ENCODE data around the gene SSTR4. TPM values are rescaled to one million over a fixed set of nuclear protein-coding genes. Genes with fewer than 3 reads are reported as not detected.

The SSTR4 gene
- total and polyA plus RNA-seq, 2 of the 13 experiments (the other 11 are each of a cell fraction or from before 2014, with no cell fraction given), result not detected

DNA sequence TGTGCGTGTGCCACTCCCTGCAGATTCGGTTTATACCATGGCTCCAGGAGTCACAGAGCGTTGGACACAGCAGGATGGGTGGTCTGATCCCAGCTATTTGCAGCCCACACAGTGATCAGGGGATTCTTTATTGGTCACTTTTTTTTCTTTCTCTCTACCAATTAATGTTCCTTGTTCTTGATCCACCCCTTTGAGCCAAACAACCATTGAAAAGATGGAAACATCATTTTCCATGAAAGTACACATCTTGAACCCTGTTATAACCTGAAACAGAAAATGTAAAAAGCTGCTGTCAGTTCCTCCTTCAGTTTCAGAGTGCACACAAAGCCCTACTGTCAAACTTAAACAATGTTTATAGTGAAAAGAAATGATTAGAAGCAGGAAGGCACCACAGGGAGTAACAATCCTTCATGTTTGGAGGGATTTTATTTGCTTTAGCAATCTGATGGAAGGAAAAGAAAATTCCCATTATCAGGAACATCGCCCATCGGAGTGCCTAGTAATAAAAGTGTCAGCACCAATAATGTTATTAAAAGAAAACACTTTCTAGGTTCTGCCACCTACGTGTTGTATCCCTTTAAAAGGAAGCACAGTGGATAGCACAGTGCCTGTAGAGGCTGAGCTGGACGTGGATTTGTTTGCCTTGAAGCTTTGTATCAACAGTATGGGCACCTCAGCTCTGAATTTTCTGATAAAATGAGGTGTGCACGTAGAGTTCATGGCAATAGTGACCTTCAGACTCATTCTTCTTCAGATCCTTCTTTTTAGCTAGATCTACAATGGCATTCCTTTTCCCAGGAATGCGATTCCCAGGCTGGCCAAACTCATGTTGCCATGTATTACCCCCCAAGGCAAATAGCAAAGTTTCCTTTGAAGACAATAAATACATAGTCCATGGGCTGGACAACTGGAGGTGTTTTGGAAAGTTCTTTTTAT lies 30.4 kb downstream of the SSTR4 start:
- POLR2A ChIA-PET, result no interaction called here
- no peak overlapping the region for H3K9ac ChIP-seq (ENCODE audit: insufficient read depth, low read depth, low read length)
- no peak for TF ChIP-seq MEF2D (CRISPR knock-in tag; IDR thresholded peaks at IDR 0.05)
- TF ChIP-seq, protein P1, sequence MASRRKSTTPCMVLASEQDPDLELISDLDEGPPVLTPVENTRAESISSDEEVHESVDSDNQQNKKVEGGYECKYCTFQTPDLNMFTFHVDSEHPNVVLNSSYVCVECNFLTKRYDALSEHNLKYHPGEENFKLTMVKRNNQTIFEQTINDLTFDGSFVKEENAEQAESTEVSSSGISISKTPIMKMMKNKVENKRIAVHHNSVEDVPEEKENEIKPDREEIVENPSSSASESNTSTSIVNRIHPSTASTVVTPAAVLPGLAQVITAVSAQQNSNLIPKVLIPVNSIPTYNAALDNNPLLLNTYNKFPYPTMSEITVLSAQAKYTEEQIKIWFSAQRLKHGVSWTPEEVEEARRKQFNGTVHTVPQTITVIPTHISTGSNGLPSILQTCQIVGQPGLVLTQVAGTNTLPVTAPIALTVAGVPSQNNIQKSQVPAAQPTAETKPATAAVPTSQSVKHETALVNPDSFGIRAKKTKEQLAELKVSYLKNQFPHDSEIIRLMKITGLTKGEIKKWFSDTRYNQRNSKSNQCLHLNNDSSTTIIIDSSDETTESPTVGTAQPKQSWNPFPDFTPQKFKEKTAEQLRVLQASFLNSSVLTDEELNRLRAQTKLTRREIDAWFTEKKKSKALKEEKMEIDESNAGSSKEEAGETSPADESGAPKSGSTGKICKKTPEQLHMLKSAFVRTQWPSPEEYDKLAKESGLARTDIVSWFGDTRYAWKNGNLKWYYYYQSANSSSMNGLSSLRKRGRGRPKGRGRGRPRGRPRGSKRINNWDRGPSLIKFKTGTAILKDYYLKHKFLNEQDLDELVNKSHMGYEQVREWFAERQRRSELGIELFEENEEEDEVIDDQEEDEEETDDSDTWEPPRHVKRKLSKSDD (CRISPR knock-in tag; IDR thresholded peaks at IDR 0.05; ENCODE audit: low read depth), result no peak
- TF ChIP-seq, protein P2, sequence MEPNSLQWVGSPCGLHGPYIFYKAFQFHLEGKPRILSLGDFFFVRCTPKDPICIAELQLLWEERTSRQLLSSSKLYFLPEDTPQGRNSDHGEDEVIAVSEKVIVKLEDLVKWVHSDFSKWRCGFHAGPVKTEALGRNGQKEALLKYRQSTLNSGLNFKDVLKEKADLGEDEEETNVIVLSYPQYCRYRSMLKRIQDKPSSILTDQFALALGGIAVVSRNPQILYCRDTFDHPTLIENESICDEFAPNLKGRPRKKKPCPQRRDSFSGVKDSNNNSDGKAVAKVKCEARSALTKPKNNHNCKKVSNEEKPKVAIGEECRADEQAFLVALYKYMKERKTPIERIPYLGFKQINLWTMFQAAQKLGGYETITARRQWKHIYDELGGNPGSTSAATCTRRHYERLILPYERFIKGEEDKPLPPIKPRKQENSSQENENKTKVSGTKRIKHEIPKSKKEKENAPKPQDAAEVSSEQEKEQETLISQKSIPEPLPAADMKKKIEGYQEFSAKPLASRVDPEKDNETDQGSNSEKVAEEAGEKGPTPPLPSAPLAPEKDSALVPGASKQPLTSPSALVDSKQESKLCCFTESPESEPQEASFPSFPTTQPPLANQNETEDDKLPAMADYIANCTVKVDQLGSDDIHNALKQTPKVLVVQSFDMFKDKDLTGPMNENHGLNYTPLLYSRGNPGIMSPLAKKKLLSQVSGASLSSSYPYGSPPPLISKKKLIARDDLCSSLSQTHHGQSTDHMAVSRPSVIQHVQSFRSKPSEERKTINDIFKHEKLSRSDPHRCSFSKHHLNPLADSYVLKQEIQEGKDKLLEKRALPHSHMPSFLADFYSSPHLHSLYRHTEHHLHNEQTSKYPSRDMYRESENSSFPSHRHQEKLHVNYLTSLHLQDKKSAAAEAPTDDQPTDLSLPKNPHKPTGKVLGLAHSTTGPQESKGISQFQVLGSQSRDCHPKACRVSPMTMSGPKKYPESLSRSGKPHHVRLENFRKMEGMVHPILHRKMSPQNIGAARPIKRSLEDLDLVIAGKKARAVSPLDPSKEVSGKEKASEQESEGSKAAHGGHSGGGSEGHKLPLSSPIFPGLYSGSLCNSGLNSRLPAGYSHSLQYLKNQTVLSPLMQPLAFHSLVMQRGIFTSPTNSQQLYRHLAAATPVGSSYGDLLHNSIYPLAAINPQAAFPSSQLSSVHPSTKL (CRISPR knock-in tag; IDR thresholded peaks at IDR 0.05), result no peak
- peak; percentile 33; the same call in 1 of the 2 replicates for TF ChIP-seq CREM (IDR thresholded peaks at IDR 0.05)
- TF ChIP-seq CREM (CRISPR knock-in tag; IDR thresholded peaks at IDR 0.05), result no peak
- TF ChIP-seq ZFP36L2 (CRISPR knock-in tag; IDR thresholded peaks at IDR 0.05), result no peak
- TF ChIP-seq ZNF878 (CRISPR knock-in tag; IDR thresholded peaks at IDR 0.05), result no peak
- TF ChIP-seq KDM5A (IDR thresholded peaks at IDR 0.05; ENCODE audit: borderline replicate concordance, low read length), result no peak
- TF ChIP-seq TCF7 (IDR thresholded peaks at IDR 0.05; ENCODE audit: low read depth), result peak; percentile 55; the same call in 1 of the 2 replicates
- no peak for TF ChIP-seq KDM3A (CRISPR knock-in tag; IDR thresholded peaks at IDR 0.05; ENCODE audit: low read depth)
- in situ Hi-C loops (cut with HindIII; ENCODE audit: extremely low pct_ligation_motif_present, low pct_unique_long_range_greater_than_20kb), result no loop called here
- H3K27me3 ChIP-seq (ENCODE audit: control insufficient read depth in 1 of 2, insufficient read depth in 2 of 2, low read length in 2 of 2), result no peaks in the 10 kb centered on the region
- no peak overlapping the region for H3K27ac ChIP-seq (ENCODE audit: extremely low read length, insufficient read depth, low read length)
- no peak overlapping the region for H3K4me3 ChIP-seq (replicated peaks in 1 of 3; ENCODE audit: insufficient read depth in 1 of 3, low read depth in 2 of 3, low read length in 3 of 3)
- H3K4me2 ChIP-seq (ENCODE audit: low read depth, low read length), result no peak overlapping the region
- H3K9me3 ChIP-seq (ENCODE audit: low read length), result no peaks in the 10 kb centered on the region
- CTCF ChIA-PET (ENCODE audit: low intra/inter-chr PET ratio, low total read pairs), result no interaction called here
- peaks cover 9% of the 10 kb centered on the region for H3K4me1 ChIP-seq (ENCODE audit: insufficient read depth, low read length)
- no peaks in the 10 kb centered on the region for H3K79me2 ChIP-seq (ENCODE audit: insufficient read depth, low read length)
- H2AFZ ChIP-seq (ENCODE audit: low read length), result no peak overlapping the region
- no peaks in the 10 kb centered on the region for H4K20me1 ChIP-seq (ENCODE audit: insufficient read depth, low read length)
- no peak for FAIRE-seq
- DNase-seq (ENCODE audit: low spot score), result peak; percentile 54
- WGBS (ENCODE audit: low lambda C conversion rate), result 18% methylated on average over 9 of the region's 9 CpGs
- no peaks in the 10 kb centered on the region for H3K36me3 ChIP-seq (replicated peaks in 1 of 2; ENCODE audit: control insufficient read depth in 1 of 2, insufficient read depth in 2 of 2, low read length in 2 of 2)
- intact Hi-C loops (cut with micrococcal nuclease; ENCODE audit: unreplicated experiment), result no loop called here
- no peak for ATAC-seq
- BruUV-seq (replicated peaks), result no TSS peak

Data from HepG2 (cell line).